ENCODE results near the gene NOXO1. TPM values are rescaled to one million over a fixed set of nuclear protein-coding genes. Genes with fewer than 3 reads are reported as not detected.

Gene NOXO1
- total RNA-seq, 2 donors from 2014 or later, result not detected

DNA sequence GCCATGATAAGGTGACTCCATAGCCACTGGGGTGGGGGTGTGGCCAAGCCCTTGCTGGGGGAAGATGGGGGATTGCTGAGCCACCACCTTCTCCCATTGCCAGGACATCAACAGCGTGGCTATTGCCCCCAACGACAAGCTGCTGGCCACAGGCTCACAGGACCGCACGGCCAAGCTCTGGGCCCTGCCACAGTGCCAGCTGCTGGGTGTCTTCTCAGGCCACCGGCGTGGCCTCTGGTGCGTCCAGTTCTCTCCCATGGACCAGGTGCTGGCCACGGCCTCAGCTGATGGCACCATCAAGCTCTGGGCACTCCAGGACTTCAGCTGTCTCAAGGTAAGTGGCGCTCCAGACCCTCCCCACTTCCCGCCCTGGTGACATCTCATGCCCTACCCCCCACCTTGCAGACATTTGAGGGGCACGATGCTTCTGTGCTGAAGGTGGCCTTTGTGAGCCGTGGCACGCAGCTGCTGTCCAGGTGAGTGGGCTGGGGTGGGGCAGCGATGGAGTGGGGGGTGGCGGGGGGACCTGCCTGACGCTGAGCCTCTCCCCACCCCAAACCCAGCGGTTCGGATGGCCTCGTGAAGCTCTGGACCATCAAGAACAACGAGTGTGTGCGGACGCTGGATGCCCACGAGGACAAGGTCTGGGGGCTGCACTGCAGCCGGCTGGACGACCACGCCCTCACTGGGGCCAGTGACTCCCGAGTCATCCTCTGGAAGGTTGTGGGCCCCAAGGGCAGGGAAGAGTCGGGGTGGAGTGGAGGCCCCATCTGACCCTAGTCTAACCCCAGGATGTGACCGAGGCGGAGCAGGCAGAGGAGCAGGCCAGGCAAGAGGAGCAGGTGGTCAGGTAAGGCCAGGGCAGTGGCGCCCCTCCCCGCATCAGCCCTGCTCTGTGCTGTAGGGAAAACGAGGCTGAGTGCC lies 4.1 kb downstream of the NOXO1 start:
- DNase-seq (ENCODE audit: low spot score in 2 of 2) (no peak), ATAC-seq (no peak)
- no peaks in the 10 kb centered on the region for H3K9me3 Mint-ChIP-seq
- H3K27ac Mint-ChIP-seq, result no peak overlapping the region
- H3K36me3 Mint-ChIP-seq, result peaks cover 7 to 17% of the 10 kb centered on the region in 2 donors

- ATAC-seq (no peak), DNase-seq (ENCODE audit: low spot score in 2 of 2) (no peak)
- no peak overlapping the region for H3K27ac Mint-ChIP-seq
- peaks cover 17 to 27% of the 10 kb centered on the region in 2 donors for H3K36me3 Mint-ChIP-seq
- H3K9me3 Mint-ChIP-seq, result no peaks in the 10 kb centered on the region
Measured at GRCh38 chr16:1976216-1976520, 5.1 kb downstream of the NOXO1 start.

- no peak for ATAC-seq
- no peaks in the 10 kb centered on the region for H3K9me3 Mint-ChIP-seq
- H3K36me3 Mint-ChIP-seq, result peaks cover 21 to 30% of the 10 kb centered on the region in 2 donors
- no peak for DNase-seq (ENCODE audit: low spot score in 2 of 2)
- H3K27ac Mint-ChIP-seq, result no peak overlapping the region
Measured at GRCh38 chr16:1975432-1976215, 5.6 kb downstream of the NOXO1 start.

DNA sequence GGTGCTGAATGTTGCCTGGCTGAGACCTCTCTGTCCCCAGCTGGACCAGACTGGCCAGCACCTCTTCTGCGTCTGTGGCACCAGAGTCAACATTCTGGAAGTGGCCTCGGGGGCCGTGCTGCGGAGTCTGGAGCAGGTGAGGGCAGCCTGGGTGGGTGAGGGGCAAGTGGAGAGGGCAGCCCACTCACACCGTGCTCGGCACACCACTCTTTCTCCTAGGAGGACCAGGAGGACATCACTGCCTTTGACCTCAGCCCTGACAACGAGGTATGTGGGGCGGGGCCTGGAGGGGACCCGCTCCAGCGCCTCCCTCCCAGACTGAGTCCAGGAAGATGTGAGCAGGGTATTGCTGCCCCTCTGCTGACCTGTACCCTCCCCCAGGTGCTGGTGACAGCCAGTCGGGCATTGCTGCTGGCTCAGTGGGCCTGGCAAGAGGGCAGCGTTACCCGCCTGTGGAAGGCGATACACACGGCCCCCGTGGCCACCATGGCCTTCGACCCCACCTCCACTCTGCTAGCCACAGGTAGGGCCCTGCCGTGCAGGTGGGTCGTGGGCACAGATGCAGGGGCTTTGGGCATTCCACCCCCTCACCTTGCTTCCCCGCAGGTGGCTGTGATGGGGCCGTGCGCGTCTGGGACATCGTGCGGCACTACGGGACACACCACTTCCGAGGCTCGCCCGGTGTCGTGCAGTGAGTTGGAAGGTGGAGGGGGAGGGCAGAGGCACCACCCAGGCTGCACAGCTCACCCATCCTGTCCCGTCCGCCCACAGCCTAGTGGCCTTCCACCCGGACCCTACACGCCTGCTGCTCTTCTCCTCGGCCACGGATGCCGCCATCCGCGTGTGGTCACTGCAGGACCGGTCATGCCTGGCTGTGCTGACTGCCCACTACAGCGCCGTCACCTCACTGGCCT lies 6.9 kb downstream of the NOXO1 start:
- DNase-seq (ENCODE audit: low spot score in 2 of 2) (no peak), ATAC-seq (no peak)
- Mint-ChIP-seq H3K27ac (peak overlapping the region in 1 of 2 donors; percentile 29), H3K9me3 (no peaks in the 10 kb centered on the region), H3K36me3 (peaks cover 21 to 30% of the 10 kb centered on the region in 2 donors)

GRCh38 chr16:1973461-1974156 lies 7.7 kb downstream of the NOXO1 start:
- ATAC-seq (no peak), DNase-seq (ENCODE audit: low spot score in 2 of 2) (no peak)
- Mint-ChIP-seq H3K9me3 (no peaks in the 10 kb centered on the region), H3K27ac (no peak overlapping the region), H3K36me3 (peaks cover 21 to 30% of the 10 kb centered on the region in 2 donors)

DNA sequence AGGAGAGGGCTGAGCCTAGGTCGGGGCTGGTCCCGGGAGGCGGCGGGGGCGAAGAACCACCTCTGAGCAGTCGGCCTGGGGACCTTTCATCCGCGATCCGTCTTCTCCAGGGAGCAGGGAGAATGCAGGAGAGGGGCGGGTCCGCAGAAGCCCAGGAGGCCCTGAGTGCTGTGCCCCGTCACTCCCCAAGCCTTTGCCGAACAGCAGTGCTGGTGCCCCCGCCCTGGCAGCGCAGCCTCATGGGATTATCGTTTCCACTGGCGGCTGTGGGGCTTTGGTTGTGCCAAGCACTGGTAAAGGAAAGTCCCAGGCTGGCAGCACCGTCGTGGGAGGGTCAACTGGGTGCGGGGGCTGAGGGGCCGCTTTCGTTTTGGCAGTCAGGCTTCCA lies 8.8 kb downstream of the NOXO1 start:
- peaks cover 21 to 30% of the 10 kb centered on the region in 2 donors for H3K36me3 Mint-ChIP-seq
- H3K27ac Mint-ChIP-seq, result peak overlapping the region; percentile 97 to 98
- ATAC-seq, result no peak
- H3K9me3 Mint-ChIP-seq, result no peaks in the 10 kb centered on the region
- DNase-seq (ENCODE audit: low spot score in 2 of 2), result no peak

DNA sequence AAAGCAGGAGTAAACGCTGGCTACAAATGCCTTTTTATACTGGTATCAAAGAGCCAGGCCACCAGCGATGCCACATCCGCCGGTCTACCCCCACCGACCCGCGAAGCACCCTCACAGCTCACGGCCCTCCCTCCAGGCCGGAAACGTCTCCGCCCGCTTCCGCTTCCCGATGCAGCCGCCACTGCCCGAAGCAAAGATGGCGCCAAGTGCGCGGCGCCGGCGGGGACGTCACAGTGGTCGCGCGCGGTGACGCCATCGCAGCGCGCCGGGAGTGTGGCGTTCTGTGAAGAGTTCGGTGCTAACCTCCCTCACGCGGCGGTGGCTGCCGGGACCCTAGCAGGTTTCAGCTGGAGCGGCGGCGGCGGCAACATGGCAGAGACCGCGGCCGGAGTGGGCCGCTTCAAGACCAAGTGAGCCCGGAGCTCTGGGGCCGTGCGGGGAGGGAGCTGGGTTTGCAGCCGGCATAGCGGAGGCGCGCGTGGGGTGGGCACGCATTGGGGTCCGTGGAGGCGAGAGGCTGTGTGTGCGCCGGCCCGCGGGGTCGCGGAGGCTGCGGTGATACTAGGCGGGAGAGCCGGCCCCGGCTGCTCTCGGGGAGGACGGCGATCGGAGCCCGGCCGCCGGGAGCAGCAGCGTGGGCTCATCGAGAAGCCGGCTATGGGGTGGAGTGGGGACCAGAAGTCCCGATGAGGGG lies 9.3 kb downstream of the NOXO1 start, which contains the start of gene TBL3:
TBL3 (plus strand) TSS at position 258 of the 694 bp plus-strand sequence; CDS start at position 370, 112 bp downstream.
- peak; percentile 97 for DNase-seq (ENCODE audit: low spot score in 2 of 2)
- Mint-ChIP-seq H3K36me3 (peaks cover 21 to 34% of the 10 kb centered on the region in 2 donors), H3K9me3 (no peaks in the 10 kb centered on the region), H3K27ac (peak within 1 kb of the TSS; percentile 97 to 98)
- peak; percentile 96 to 97 for ATAC-seq

DNA sequence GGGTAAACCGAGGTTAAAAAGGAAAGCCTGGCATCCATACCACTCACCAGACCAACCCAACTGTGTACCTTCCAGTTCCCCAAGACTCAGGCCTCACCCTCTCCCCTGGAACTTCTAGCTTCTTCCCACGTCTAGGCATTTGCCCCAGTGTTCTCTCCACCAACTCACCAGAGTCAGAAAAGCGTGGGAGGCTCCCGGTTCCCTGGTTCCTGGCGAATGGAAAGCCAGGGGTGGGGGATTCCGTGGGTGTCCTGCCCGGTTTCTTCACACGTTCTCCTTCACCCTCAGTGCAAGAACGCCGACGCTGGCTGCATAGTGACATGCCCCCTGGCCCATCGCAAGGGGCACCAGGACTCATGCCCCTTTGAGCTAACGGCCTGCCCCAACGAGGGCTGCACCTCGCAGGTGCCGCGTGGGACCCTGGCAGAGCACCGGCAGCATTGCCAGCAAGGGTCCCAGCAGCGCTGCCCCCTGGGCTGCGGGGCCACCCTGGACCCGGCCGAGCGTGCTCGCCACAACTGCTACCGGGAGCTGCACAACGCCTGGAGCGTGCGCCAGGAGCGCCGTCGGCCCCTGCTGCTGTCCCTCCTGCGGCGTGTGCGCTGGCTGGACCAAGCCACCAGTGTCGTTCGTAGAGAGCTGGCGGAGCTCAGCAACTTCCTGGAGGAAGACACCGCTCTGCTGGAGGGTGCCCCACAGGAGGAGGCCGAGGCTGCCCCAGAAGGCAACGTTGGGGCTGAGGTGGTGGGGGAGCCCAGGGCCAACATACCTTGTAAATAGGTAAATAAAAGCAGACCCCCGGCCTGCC lies 12.9 kb downstream of the NOXO1 start:
- peak overlapping the region in 1 of 2 donors; percentile 14 for H3K27ac Mint-ChIP-seq
- H3K9me3 Mint-ChIP-seq, result no peaks in the 10 kb centered on the region
- ATAC-seq (no peak), DNase-seq (ENCODE audit: low spot score in 2 of 2) (no peak)
- H3K36me3 Mint-ChIP-seq, result peaks cover 39 to 47% of the 10 kb centered on the region in 2 donors

DNA sequence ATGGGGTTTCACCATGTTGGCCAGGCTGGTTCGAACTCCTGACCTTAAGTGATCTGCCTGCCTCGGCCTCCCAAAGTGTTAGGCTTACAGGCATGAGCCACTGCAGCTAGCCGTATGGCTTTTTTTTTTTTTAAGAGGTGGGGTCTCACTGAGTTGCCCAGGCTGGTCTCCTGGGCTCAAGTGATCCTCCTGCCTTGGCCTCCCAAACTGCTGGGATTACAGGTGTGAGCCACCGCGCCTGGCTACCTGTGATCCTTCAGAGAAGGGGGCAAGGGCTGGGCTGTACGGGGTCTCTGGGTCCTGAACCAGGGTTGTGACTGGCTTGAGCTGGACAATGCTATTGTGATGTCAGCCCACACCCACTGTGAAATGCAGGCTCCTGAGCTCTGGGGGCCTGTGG lies 14.8 kb downstream of the NOXO1 start, which contains the start of gene RNF151:
RNF151 (plus strand) TSS at position 397 of the 400 bp plus-strand sequence. CDS start 26 bp downstream, outside the sequence.
- ATAC-seq (no peak), DNase-seq (ENCODE audit: low spot score in 2 of 2) (no peak)
- Mint-ChIP-seq H3K27ac (peak within 1 kb of the TSS; percentile 99), H3K9me3 (no peaks in the 10 kb centered on the region), H3K36me3 (peaks cover 48 to 50% of the 10 kb centered on the region in 2 donors)

- Mint-ChIP-seq H3K36me3 (peaks cover 45 to 50% of the 10 kb centered on the region in 2 donors), H3K9me3 (no peaks in the 10 kb centered on the region), H3K27ac (peak overlapping the region; percentile 99)
- no peak for DNase-seq (ENCODE audit: low spot score in 2 of 2)
- ATAC-seq, result no peak
Measured at GRCh38 chr16:1965396-1966001, 15.8 kb downstream of the NOXO1 start.

DNA sequence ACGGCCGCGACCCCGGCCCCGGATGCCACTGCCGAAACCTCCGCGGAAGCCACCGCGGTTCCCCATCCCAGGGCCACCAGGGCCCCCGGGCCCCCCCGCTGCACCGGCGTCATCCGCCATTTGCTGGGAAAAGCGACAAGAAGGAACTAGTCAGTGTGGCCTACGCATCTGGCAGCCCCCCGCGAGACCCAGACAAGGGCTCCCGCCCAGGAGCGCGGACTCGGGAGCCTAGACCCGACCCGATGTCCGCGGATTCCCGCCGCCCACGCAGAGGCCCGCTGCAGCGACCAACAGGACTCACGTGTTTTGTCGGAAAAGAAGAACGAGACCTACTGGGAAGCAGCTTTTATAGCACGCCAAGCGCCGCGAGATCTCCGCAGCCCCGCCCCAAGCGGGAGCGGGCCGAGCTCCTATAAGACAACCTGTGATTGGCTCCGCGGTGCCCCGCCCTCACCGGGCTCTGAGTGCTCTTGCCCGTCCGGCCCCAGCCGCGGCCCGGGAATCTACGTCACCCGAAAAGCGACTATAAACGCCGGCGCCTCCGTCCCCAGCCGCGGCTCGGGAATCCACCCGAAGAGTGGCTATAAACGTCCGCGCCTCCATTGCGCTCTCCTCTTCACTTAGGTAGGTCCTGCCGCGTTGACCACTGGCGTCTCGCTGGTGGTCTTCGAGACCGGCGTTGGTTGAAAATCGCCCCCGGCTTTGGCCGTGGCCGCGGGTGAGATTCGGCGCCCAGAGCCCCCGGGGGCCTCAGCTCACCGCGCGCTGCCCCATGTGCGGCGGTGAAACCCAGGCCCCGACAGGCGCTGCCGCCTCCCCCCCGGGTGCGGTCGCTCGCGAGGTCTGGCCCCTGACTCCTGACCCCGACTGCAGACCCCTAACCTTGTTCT lies 16.5 kb downstream of the NOXO1 start, which contains the start of gene RPS2:
RPS2 (minus strand) TSS at position 321 of the 890 bp plus-strand sequence; CDS start at position 120, 201 bp downstream.
- DNase-seq (ENCODE audit: low spot score in 2 of 2) (peak; percentile 99), ATAC-seq (peak; percentile 87 to 94)
- peak within 1 kb of the TSS; percentile 99 for H3K27ac Mint-ChIP-seq
- no peaks in the 10 kb centered on the region for H3K9me3 Mint-ChIP-seq
- H3K36me3 Mint-ChIP-seq, result peaks cover 50 to 58% of the 10 kb centered on the region in 2 donors

DNA sequence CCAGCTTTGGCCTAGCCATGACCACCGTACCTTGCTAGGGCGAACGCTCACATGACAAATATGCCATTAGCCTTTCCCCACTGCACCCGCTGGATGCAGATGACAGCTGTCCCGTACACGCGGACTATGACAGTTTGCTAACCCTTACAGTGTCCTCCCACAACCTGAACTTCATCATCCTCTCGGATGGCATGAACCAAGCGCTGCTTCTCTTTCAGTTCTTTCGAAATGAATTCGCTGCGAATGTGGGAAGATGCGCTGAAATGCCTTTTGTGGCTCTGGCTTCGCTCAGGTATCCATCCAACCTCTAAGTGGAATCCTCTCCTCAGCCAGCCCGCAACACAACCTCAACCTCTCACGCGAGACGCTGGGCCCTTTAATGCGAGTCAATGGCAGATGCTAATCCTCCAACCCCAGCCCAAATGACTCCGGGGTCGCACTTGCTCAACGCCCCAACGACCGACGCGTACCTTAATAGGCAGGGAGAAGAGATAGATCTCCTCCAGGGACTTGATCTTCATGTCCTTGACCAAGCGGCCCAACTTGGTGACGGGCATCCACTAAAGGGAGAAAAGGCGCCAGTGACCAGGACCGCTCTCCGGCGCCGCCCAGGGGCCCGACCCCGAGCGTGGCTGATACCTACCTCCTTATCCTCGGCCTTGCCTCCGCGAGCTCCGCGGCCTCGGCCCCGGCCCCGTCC lies 17.3 kb downstream of the NOXO1 start:
- Mint-ChIP-seq H3K27ac (peak overlapping the region; percentile 97 to 99), H3K36me3 (peaks cover 51 to 59% of the 10 kb centered on the region in 2 donors), H3K9me3 (no peaks in the 10 kb centered on the region)
- DNase-seq (ENCODE audit: low spot score in 2 of 2), result peak in 1 of 2 donors; percentile 44
- peak in 1 of 2 donors; percentile 7 for ATAC-seq
